PC-3 (cell line): ENCODE results near the gene POMP. TPM values are rescaled to one million over a fixed set of nuclear protein-coding genes. Genes with fewer than 3 reads are reported as not detected.

Source experiments
- ATAC-seq: fragments of 200-7000 bp; cut with Tn5 transposase; 2 replicates; pipeline ENCODE4 v1.9.1; 2020; ENCODE audit warnings: mild to moderate bottlenecking, moderate library complexity
- BruUV-seq: library from RNA; stranded (reverse); fragments of 400-500 nt; replicated peaks from 2 replicates; lab custom pipeline; 2021; lab: Mats Ljungman, UMichigan
- CTCF ChIA-PET: fragments of 300-600 bp; sonication (Branson Sonifier 250); formaldehyde crosslinking; loops from one replicate; lab custom pipeline; 2022; ENCODE audit warnings: antibody characterized with exemption; lab: Charles Lee
- POLR2A ChIA-PET: fragments of 300-600 bp; sonication (Branson Sonifier 250); formaldehyde crosslinking; loops from one replicate; lab custom pipeline; 2022; ENCODE audit warnings: antibody characterized with exemption; ENCODE audit not compliant: unreplicated experiment; lab: Charles Lee
- DNase-seq: peaks from one replicate; pipeline ENCODE4 v3.0.0-alpha.2; 2015
- H2AFZ ChIP-seq: fragments of 300-600 bp; sonication (generic); 2 replicates; pipeline ENCODE4 v1.6.0; 2016; ENCODE audit warnings: antibody characterized with exemption, low read length
- H3F3A ChIP-seq: fragments of 300-600 bp; sonication (generic); one replicate; pipeline ENCODE4 v1.6.0; 2017; ENCODE audit warnings: antibody characterized with exemption, low read length, control low read depth, mild to moderate bottlenecking; ENCODE audit not compliant: unreplicated experiment
- H3K27ac ChIP-seq: fragments of 300-600 bp; sonication (generic); 2 replicates; pipeline ENCODE4 v1.5.1; 2016; ENCODE audit warnings: mild to moderate bottlenecking, low read length
- H3K27me3 ChIP-seq: fragments of 300-600 bp; sonication (generic); 2 replicates; pipeline ENCODE4 v1.6.1; 2016; ENCODE audit warnings: low read length, mixed read lengths
- H3K36me3 ChIP-seq: fragments of 300-600 bp; sonication (generic); 2 replicates; pipeline ENCODE4 v1.6.1; 2016; ENCODE audit warnings: low read depth, mixed run types, low read length, mixed read lengths
- H3K4me1 ChIP-seq: fragments of 300-600 bp; sonication (generic); 2 replicates; pipeline ENCODE4 v1.5.1; 2016; ENCODE audit warnings: low read length; ENCODE audit not compliant: insufficient read depth
- H3K4me2 ChIP-seq: fragments of 300-600 bp; sonication (generic); 2 replicates; pipeline ENCODE4 v1.6.0; 2016; ENCODE audit warnings: low read length
- H3K4me3 ChIP-seq: fragments of 300-600 bp; sonication (generic); 2 replicates; pipeline ENCODE4 v1.5.1; 2016; ENCODE audit warnings: mild to moderate bottlenecking, low read length, mixed read lengths
- H3K79me2 ChIP-seq: fragments of 300-600 bp; sonication (generic); 2 replicates; pipeline ENCODE4 v1.6.1; 2017; ENCODE audit warnings: low read length, mixed read lengths
- H3K9ac ChIP-seq: fragments of 300-600 bp; sonication (generic); 2 replicates; pipeline ENCODE4 v1.6.0; 2016; ENCODE audit warnings: mild to moderate bottlenecking, low read length
- H3K9me2 ChIP-seq: fragments of 300-600 bp; sonication (generic); replicated peaks from 2 replicates; pipeline ENCODE4 v1.6.1; 2016; ENCODE audit warnings: mixed run types, low read length, mixed read lengths
- H3K9me3 ChIP-seq: fragments of 300-600 bp; sonication (generic); 2 replicates; pipeline ENCODE4 v1.6.1; 2016; ENCODE audit warnings: low read length, mixed read lengths
- H4K20me1 ChIP-seq: fragments of 300-600 bp; sonication (generic); 2 replicates; pipeline ENCODE4 v1.6.1; 2016; ENCODE audit warnings: low read length, mixed read lengths
- CTCF ChIP-seq: fragments of 300-600 bp; sonication (generic); conservative IDR thresholded peaks from 2 replicates; pipeline ENCODE4 v1.5.1; 2017; ENCODE audit warnings: antibody characterized with exemption, low read depth, mild to moderate bottlenecking, low read length
- EZH2 ChIP-seq: fragments of 300-600 bp; sonication (generic); IDR thresholded peaks from one replicate; pipeline ENCODE4 v1.6.1; 2017; ENCODE audit warnings: antibody characterized with exemption, mild to moderate bottlenecking, low read length; ENCODE audit not compliant: unreplicated experiment
- EZH2phosphoT487 ChIP-seq: fragments of 300-600 bp; sonication (generic); IDR thresholded peaks from 2 replicates; pipeline ENCODE4 v1.6.1; 2018; ENCODE audit warnings: mild to moderate bottlenecking, antibody characterized with exemption, low read length, borderline replicate concordance
- intact Hi-C: fragments of 100-400 bp; cut with micrococcal nuclease; formaldehyde crosslinking; loops from 2 replicates; pipeline ENCODE4 v1.9.0; 2023
- total RNA-seq: library from RNA; depleted of rRNA; stranded (reverse); fragments of >200 nt; gene quantifications from 2 replicates; pipeline ENCODE4 v1.2.3, GENCODE V29; 2014

The POMP gene
- total RNA-seq, 1 experiment from 2014 or later, result 92.8 TPM

- no peak for TF ChIP-seq EZH2phosphoT487
- TF ChIP-seq CTCF, result no peak
- no peak for TF ChIP-seq EZH2
- Histone ChIP-seq H4K20me1 (0 out of 2 replicates have a peak, but pooled peaks cover 8% of the 10 kb centered on the region), H3F3A (no peaks in the 10 kb centered on the region), H3K4me1 (peaks cover 23% of the 10 kb centered on the region), H3K4me3 (no peak overlapping the region), H3K9me3 (no peaks in the 10 kb centered on the region), H3K27ac (no peak overlapping the region), H3K9me2 (no peaks in the 10 kb centered on the region), H2AFZ (no peak overlapping the region), H3K36me3 (peaks cover 3% of the 10 kb centered on the region; the same call in 1 of the 2 replicates), H3K27me3 (no peaks in the 10 kb centered on the region), H3K79me2 (peaks cover 45% of the 10 kb centered on the region), H3K4me2 (no peak overlapping the region), H3K9ac (no peak overlapping the region)
- POLR2A ChIA-PET, result no interaction called here
- intact Hi-C loops, result no loop called here
- CTCF ChIA-PET, result no interaction called here
- ATAC-seq (no peak), DNase-seq (no peak)
- no TSS peak for BruUV-seq
These were observed 3.4 kb upstream of the POMP start for GRCh38 chr13:28655561-28655960.

- H3K4me1 ChIP-seq, result peaks cover 28% of the 10 kb centered on the region
- H3K27me3 ChIP-seq, result no peaks in the 10 kb centered on the region
- intact Hi-C loops, result no loop called here
- H3K4me2 ChIP-seq, result peak overlapping the region; percentile 93
- no peaks in the 10 kb centered on the region for H3K9me2 ChIP-seq
- no peaks in the 10 kb centered on the region for H3K9me3 ChIP-seq
- peak overlapping the region; percentile 83 for H3K27ac ChIP-seq
- TF ChIP-seq CTCF, result peak; percentile 28; the same call in 1 of the 2 replicates
- no peak for TF ChIP-seq EZH2phosphoT487
- peak overlapping the region; percentile 91 for H3K4me3 ChIP-seq
- H3K79me2 ChIP-seq, result peaks cover 69% of the 10 kb centered on the region
- CTCF ChIA-PET, result interaction anchor here (1.0 kb wide), 1 partner anchor 61 kb away, joined by 4 read pairs; the partner anchor contains the start of gene SLC46A3
- peaks cover 19% of the 10 kb centered on the region; the same call in 1 of the 2 replicates for H3K36me3 ChIP-seq
- H3F3A ChIP-seq, result no peaks in the 10 kb centered on the region
- H4K20me1 ChIP-seq, result peaks cover 26% of the 10 kb centered on the region
- POLR2A ChIA-PET, result interaction anchor here (0.5 to 0.7 kb wide), 2 partner anchors 55 to 325 kb away, joined by 3 to 4 read pairs; no protein-coding TSS in a partner anchor
- ATAC-seq (peak; percentile 12), DNase-seq (no peak)
- H3K9ac ChIP-seq, result peak overlapping the region; percentile 99
- H2AFZ ChIP-seq, result peak overlapping the region; percentile 68
- BruUV-seq, result TSS peak; percentile 78
These were observed 969 bp upstream of the POMP start for GRCh38 chr13:28657784-28658538.

GRCh38 chr13:28658539-28658795 lies 463 bp upstream of the POMP start:
- DNase-seq (no peak), ATAC-seq (peak; percentile 27)
- H4K20me1 ChIP-seq, result peaks cover 26% of the 10 kb centered on the region
- H2AFZ ChIP-seq, result peak overlapping the region; percentile 68
- TF ChIP-seq EZH2 (no peak), EZH2phosphoT487 (no peak), CTCF (no peak)
- H3K9me3 ChIP-seq, result no peaks in the 10 kb centered on the region
- peak overlapping the region; percentile 83 for H3K27ac ChIP-seq
- peaks cover 71% of the 10 kb centered on the region for H3K79me2 ChIP-seq
- ChIA-PET POLR2A (interaction anchor here (0.7 kb wide), 1 partner anchor 325 kb away, joined by 4 read pairs; no protein-coding TSS in a partner anchor), CTCF (interaction anchor here (1.0 kb wide), 1 partner anchor 60 kb away, joined by 4 read pairs; the partner anchor contains the start of gene SLC46A3)
- peak overlapping the region; percentile 93 for H3K4me2 ChIP-seq
- no TSS peak for BruUV-seq
- H3K9ac ChIP-seq, result peak overlapping the region; percentile 99
- no peaks in the 10 kb centered on the region for H3F3A ChIP-seq
- H3K9me2 ChIP-seq, result no peaks in the 10 kb centered on the region
- no peaks in the 10 kb centered on the region for H3K27me3 ChIP-seq
- peak overlapping the region; percentile 91 for H3K4me3 ChIP-seq
- intact Hi-C loops, result no loop called here
- peaks cover 21% of the 10 kb centered on the region; the same call in 1 of the 2 replicates for H3K36me3 ChIP-seq
- H3K4me1 ChIP-seq, result peaks cover 28% of the 10 kb centered on the region
